Measurements from ENCODE around the gene CKAP2L. TPM values are rescaled to one million over a fixed set of nuclear protein-coding genes. Genes with fewer than 3 reads are reported as not detected.

Gene CKAP2L
- total and polyA plus RNA-seq, 10 of the 15 experiments (the other 5 are each of a cell fraction or from before 2014, with no cell fraction given), result 10.5 to 37.4 (median 20.2) TPM

GRCh38 chr2:112691881-112692281, 72.5 kb downstream of the CKAP2L start (continued):
- TF ChIP-seq BCL3 (IDR thresholded peaks at IDR 0.05; ENCODE audit: borderline replicate concordance, insufficient read depth, low read depth, low read length, poor library complexity, severe bottlenecking), result no peak

GRCh38 chr2:112690853-112691401, 73.5 kb downstream of the CKAP2L start:
- whole genome bisulfite sequencing (ENCODE audit: insufficient coverage, insufficient replicate concordance, low lambda C conversion rate, missing lambda C conversion rate), result 7% methylated on average over 9 of the region's 9 CpGs
- no peaks in the 10 kb centered on the region for H3K36me3 ChIP-seq (ENCODE audit: control insufficient read depth in 2 of 2, insufficient read depth in 2 of 2, low read length in 1 of 2)
- H4K20me1 ChIP-seq (ENCODE audit: control insufficient read depth, insufficient read depth), result no peaks in the 10 kb centered on the region
- peak overlapping the region; percentile 6; the same call in 1 of the 2 replicates for H3K27ac ChIP-seq (ENCODE audit: control insufficient read depth, insufficient read depth)
- no peaks in the 10 kb centered on the region for H3K27me3 ChIP-seq (replicated peaks in 1 of 2; ENCODE audit: control insufficient read depth in 2 of 2, insufficient read depth in 2 of 2, low read length in 1 of 2)
- ChIA-PET CTCF (interaction anchor here (0.6 to 11.9 kb wide), 30 partner anchors 9 to 251 kb away, joined by 3 to 313 read pairs (median 6); partner anchors contain the start of gene SLC20A1), POLR2A (interaction anchor here (0.6 to 6.1 kb wide), 12 partner anchors 9 to 67 kb away, joined by 4 to 74 read pairs (median 7); partner anchors contain the start of gene SLC20A1), RAD21 (ENCODE audit: unreplicated experiment) (interaction anchor here (0.7 to 9.9 kb wide), 12 partner anchors 10 to 91 kb away, joined by 3 to 213 read pairs (median 6); partner anchors contain the start of gene SLC20A1), SMC1A (ENCODE audit: uncharacterized antibody, unreplicated experiment) (interaction anchor here (1.0 to 14.2 kb wide), 15 partner anchors 10 to 89 kb away, joined by 3 to 272 read pairs (median 7); partner anchors contain the start of genes NT5DC4 and SLC20A1)
- H2AFZ ChIP-seq (ENCODE audit: control insufficient read depth, low read depth, low read length), result peak overlapping the region; percentile 74
- no peak overlapping the region for H3K4me3 ChIP-seq
- BruUV-seq (replicated peaks), result no TSS peak
- ATAC-seq (peak; percentile 77), FAIRE-seq (no peak), DNase-seq (ENCODE audit: low read depth, low spot score) (no peak)
- intact Hi-C loops (cut with micrococcal nuclease; ENCODE audit: unreplicated experiment) (loop anchor here (1.0 kb wide), 4 partner anchors 35 to 91 kb away; partner anchors contain the start of gene SLC20A1), in situ Hi-C loops (cut with MboI) (no loop called here)
- H3K4me1 ChIP-seq (ENCODE audit: control insufficient read depth, insufficient read depth, low read length), result peaks cover 37% of the 10 kb centered on the region
- H3K4me2 ChIP-seq (ENCODE audit: control insufficient read depth, insufficient read depth), result peak overlapping the region; percentile 57
- no peaks in the 10 kb centered on the region for H3K79me2 ChIP-seq (ENCODE audit: control insufficient read depth, insufficient read depth, low read length)
- H3K9me3 ChIP-seq (replicated peaks; ENCODE audit: control insufficient read depth, insufficient read depth, low read length), result no peaks in the 10 kb centered on the region
- H3K9ac ChIP-seq (ENCODE audit: control insufficient read depth, insufficient read depth, low read length), result 0 out of 2 replicates have a peak overlapping the region, but pooled peaks have one; percentile 10
- TF ChIP-seq ZNF207 (IDR thresholded peaks at IDR 0.05; ENCODE audit: borderline replicate concordance) (no peak), RBBP5 (conservative IDR thresholded peaks at IDR 0.05) (no peak), POLR2AphosphoS2 (IDR thresholded peaks at IDR 0.05; ENCODE audit: low read depth, low read length) (no peak), TCF3 (IDR thresholded peaks at IDR 0.05; ENCODE audit: borderline replicate concordance, insufficient read depth, low read depth, low read length) (no peak), NRF1 (conservative IDR thresholded peaks at IDR 0.05; ENCODE audit: low read depth, low read length) (no peak), MYB (IDR thresholded peaks at IDR 0.05; ENCODE audit: borderline replicate concordance, low read depth, low read length) (no peak), HDAC6 (IDR thresholded peaks at IDR 0.05; ENCODE audit: unreplicated experiment) (no peak), SKIL (IDR thresholded peaks at IDR 0.05; ENCODE audit: low read depth, poor library complexity, severe bottlenecking) (no peak), ELK1 (IDR thresholded peaks at IDR 0.05; ENCODE audit: low read depth, low read length) (no peak), SREBF2 (IDR thresholded peaks at IDR 0.05; ENCODE audit: low read length) (no peak), BCL3 (IDR thresholded peaks at IDR 0.05; ENCODE audit: borderline replicate concordance, insufficient read depth, low read depth, low read length, poor library complexity, severe bottlenecking) (no peak), HDGF (IDR thresholded peaks at IDR 0.05) (no peak), USF1 (IDR thresholded peaks at IDR 0.05; ENCODE audit: borderline replicate concordance, extremely low read length, insufficient read depth, low read depth, low read length) (no peak)
